Kidney tubule cell (primary cell): ENCODE measurements around the gene ADGRF3.
"Not testable (repeated sequence)": the region's sequence is repeated elsewhere in the genome, so short reads cannot be mapped to it uniquely, and the experiment has no call there.

ENCODE experiments used
- DNase-seq: peaks from one replicate; pipeline ENCODE4 v3.0.0-alpha.2; 2018; ENCODE audit warnings: low spot score

The ADGRF3 gene

GRCh38 chr2:26346454-26347053 lies at the start of gene ADGRF3:
Gene ADGRF3, minus strand, starts transcription at chr2:26346789. Its CDS starts 555 bp downstream, at chr2:26346234.
- DNase-seq: peak; percentile 69

GRCh38 chr2:26395394-26395793 lies 48.8 kb upstream of the ADGRF3 start:
- DNase-seq: no peak

- no peak for DNase-seq
These were observed 48.1 kb upstream of the ADGRF3 start for GRCh38 chr2:26394694-26395093.

GRCh38 chr2:26387189-26387588 lies 40.6 kb upstream of the ADGRF3 start:
- DNase-seq: no peak

GRCh38 chr2:26384597-26384996 lies 38.0 kb upstream of the ADGRF3 start:
- no peak for DNase-seq

- no peak for DNase-seq
These were observed 37.6 kb upstream of the ADGRF3 start for GRCh38 chr2:26384183-26384582.

GRCh38 chr2:26382564-26382963 lies 36.0 kb upstream of the ADGRF3 start:
- no peak for DNase-seq

GRCh38 chr2:26380281-26380680 lies 33.7 kb upstream of the ADGRF3 start:
- no peak for DNase-seq

GRCh38 chr2:26376799-26377198 lies 30.2 kb upstream of the ADGRF3 start:
- no peak for DNase-seq

GRCh38 chr2:26370909-26371308 lies 24.3 kb upstream of the ADGRF3 start:
- DNase-seq: not testable (repeated sequence)

GRCh38 chr2:26369664-26370063 lies 23.1 kb upstream of the ADGRF3 start:
- not testable (repeated sequence) for DNase-seq

- no peak for DNase-seq
These were observed 20.4 kb upstream of the ADGRF3 start for GRCh38 chr2:26366957-26367356.

GRCh38 chr2:26364669-26365068 lies 18.1 kb upstream of the ADGRF3 start:
- DNase-seq: no peak

GRCh38 chr2:26363958-26364357 lies 17.4 kb upstream of the ADGRF3 start:
- DNase-seq: no peak

- DNase-seq: peak; percentile 31
These were observed 16.7 kb upstream of the ADGRF3 start for GRCh38 chr2:26363323-26363722.

- no peak for DNase-seq
These were observed 13.4 kb upstream of the ADGRF3 start for GRCh38 chr2:26359886-26360473.

- DNase-seq: peak; percentile 2
These were observed 10.2 kb upstream of the ADGRF3 start for GRCh38 chr2:26356771-26357170.

- no peak for DNase-seq
These were observed 9.5 kb upstream of the ADGRF3 start for GRCh38 chr2:26356111-26356510.

- DNase-seq: peak; percentile 75
These were observed 8.7 kb upstream of the ADGRF3 start for GRCh38 chr2:26355038-26355995.

GRCh38 chr2:26354469-26354868 lies 7.9 kb upstream of the ADGRF3 start:
- not testable (repeated sequence) for DNase-seq

- DNase-seq: peak; percentile 69
These were observed 6.3 kb upstream of the ADGRF3 start for GRCh38 chr2:26352892-26353291.

- no peak for DNase-seq
These were observed 4.9 kb upstream of the ADGRF3 start for GRCh38 chr2:26351375-26352090.
